GM21717 (cell line): Measurements from ENCODE around the gene UMAD1.

ENCODE experiments used
- ATAC-seq: cut with Tn5 transposase; IDR thresholded peaks from one replicate; pipeline ENCODE4 v1.9.1; 2021; ENCODE audit warnings: mild to moderate bottlenecking, moderate library complexity; ENCODE audit not compliant: unreplicated experiment

The UMAD1 gene

DNA sequence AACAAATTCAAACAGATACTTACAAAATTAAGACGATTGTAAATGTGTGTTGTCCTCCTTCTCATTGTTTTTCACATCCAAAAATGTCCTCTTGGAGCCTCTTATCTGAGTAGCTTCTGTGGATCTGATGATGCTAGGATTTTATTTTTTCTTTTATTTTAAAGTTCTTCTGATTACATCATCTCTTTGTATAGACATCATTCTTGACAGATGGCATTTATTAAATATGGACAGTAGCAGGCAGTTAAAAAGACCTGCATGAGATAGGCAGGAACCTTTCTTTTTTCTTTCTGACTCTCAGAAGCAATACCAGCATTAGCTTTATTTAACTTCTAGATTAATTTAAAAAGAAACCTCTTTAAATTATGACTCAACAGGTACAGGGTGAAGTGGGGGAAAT is 77.9 kb downstream of the UMAD1 start, which contains the start of gene RPA3:
Gene RPA3, minus strand, starts transcription at position 116 of the 400 bp plus-strand sequence. CDS start 78,189 bp downstream, outside the sequence.
- no peak for ATAC-seq

DNA sequence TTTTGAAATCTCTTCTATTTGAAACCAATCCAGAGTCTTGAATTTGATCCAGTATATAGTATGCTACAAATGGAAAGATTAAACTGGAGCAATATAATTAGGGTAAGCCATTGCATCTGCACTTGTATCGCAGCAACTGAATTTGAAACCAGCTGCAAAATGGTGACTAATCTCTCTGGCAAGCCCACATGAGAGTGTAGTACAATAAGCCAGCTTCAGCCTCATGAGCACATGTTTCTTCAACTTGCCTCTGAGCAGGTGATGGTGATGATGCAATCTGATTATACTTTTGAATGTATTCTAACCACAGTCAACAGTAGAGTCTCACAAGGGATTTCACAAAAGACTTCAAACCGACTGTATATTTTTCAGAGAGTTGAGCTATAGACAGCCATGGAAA is 78.7 kb downstream of the UMAD1 start:
- peak; percentile 98 for ATAC-seq

DNA sequence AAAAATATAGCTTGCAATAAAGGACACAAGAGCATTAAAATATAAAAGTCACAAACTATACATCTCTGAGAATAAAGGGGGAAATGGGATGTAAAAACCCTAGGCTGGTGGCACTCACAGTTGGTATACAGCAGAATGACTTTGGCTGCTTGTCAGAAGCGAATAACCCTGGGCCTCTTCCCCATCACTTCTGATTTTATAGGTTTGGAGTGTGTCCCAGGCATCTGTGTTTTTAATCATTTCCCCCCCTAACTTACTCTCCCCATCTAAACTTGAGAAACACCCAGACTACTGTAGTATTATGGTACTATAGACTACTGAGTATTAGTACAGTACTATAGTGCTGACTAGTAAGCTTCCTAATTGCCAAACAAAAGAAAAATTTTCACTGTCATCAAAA is 79.6 kb downstream of the UMAD1 start:
- no peak for ATAC-seq

DNA sequence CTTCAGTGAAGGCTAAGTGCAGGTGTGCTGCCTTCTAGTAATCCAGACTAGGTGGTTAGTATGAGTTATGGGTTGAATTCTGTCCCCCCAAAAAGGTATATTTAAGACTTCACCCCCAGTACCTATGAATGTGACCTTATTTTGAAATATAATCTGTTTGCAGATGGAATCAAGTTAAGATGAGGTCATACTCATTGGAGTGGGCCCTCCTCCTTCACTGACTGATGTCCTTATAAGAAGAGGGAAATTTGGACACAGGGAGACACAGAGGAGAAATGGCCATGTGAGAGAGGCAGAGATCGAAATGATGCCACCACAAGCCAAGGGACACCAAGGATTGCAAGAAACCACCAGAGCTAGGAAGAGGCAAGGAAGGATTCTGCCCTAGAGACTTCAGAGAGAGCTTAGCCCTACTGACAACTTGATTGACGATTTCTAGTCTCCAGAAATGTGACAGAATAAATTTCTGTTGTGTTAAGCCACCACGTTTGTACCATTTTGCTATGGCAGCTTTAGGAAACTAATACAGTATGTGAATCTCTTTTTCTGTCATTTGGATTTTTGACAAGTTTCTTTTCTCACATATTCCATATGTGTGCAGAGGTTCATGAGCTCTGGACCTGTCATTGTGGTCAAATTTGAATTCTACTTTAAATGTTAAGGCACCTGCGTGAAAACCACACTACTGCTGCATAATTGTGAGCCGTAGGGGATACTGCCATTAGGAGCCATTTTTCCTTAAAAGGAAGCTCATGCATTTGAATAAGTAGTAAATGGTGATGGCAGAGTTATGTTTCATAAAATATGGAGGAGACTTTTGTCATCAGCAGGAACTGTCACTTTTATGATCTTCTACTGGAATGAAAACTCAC is 80.4 kb downstream of the UMAD1 start:
- ATAC-seq, result no peak

DNA sequence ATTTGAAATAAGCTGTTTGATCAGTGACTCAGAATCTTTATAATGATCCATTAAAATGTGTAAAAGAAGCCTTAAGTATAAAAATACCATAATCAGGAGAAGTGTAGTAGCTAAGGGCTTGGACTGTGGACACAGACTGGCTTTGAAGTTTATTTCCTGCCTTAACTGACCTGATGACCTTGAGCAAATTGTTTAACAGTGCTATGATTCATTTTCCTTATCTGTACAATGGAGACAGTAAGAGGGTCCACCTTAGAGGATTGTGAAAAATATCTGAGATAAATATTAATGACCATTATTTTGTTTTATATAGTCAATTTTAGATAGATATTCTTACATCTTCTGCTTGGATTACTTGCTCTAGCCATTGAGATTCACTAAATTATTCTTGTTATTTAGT is 91.2 kb downstream of the UMAD1 start:
- no peak for ATAC-seq

DNA sequence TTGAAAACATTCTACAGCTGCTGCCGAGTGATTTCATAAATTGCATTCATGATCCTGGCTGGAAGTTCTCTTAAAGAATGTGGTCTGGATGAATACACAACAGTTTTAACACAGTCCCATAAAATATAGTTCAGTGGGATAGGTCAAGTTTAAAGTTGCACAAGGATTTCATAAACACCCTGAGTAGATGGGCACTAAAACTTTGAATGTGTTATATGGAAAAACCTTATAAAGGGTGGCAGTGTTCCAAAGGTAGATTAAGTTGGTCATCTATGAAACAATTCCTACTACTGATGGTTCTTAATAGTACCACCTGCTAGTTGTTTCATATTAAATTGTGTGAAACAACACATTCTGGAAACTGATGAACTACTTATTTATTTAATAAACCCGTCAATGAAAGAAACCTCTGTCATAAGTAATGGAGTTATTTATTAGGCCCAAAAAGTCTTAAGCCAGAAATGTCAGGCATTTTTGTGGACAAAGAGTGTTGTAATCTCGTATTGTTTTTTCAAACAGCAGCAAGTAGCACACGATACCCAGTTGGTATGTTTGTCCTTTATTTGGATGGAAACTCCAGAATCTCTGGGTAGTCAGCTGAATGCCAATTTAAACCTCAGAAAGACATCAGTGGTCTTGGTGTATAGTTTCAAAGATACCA is 92.2 kb downstream of the UMAD1 start:
- no peak for ATAC-seq

DNA sequence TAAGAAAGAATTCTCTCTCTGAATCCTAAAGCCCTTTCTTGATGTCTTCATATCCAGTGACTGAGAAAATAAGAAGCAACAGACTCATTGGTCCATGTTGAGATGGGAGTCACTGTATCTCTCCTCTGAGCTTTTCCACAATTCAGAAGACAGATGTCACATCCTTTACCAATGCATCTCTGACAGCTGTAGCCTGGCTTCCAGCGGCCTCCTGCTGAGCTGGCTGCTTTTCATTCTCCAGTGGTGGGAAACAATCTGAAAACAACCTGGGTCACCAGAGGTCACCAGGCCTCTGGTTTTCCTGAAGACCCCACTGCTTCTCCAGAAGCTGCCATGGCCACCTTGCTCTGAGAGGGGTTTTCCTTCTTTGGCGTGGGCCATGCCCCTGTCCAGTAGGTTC is 96.1 kb downstream of the UMAD1 start:
- no peak for ATAC-seq

DNA sequence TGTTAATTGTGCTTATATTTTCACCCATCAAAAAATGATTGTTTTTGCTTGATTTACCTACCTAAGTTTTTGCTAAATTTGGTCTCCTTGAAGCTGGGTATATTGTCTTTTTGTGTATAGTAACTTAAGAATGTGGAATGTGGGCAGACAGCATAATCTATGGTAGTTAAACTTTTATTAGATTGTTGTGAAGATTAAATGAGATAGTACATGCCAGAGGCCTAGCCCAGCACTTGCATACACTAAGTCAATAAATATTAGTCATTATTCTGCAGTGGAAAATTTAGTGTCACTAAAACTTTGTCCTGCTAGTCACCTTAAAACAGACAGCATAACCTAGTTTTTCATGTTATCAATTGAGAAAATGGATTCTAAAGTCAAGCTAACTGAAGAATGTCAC is 97.1 kb downstream of the UMAD1 start:
- no peak for ATAC-seq

DNA sequence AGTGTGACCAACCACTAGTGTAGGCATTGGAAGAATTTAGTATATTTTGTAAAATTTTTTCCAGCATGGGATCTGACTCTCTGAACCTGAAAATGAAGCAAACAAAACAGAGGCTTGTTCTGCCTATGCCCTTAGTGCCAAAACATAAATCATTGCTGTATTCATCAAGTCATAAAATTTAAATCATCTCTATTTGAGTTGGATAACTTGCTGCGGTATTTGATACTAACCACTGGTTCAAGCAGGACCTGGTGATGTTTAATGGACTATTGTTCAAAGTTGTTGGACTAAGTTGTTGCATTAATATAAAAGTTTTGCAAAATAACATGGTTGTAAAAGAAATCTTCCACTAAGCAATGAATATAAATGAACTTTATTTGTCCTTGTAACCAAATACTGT is 97.6 kb downstream of the UMAD1 start:
- no peak for ATAC-seq

DNA sequence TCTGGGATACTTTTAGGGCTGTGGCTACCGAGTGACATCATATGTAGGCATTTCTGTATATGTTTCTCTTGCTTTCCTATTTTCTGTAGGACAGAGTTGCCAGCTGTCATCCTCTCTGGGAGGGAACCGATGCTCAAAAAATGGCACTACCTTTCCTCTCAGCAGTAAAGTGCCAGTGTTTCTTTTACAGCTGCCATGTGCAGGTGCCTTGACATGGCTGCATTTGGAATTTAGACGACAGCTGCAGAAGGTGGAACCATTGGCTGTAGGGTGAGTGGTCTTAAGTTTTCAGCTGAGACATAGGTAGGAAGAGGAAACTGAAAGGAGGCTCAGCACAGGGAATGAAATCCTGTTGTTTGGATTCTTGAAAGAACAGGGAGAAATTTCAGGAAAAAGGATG is 98.1 kb downstream of the UMAD1 start:
- ATAC-seq, result no peak

DNA sequence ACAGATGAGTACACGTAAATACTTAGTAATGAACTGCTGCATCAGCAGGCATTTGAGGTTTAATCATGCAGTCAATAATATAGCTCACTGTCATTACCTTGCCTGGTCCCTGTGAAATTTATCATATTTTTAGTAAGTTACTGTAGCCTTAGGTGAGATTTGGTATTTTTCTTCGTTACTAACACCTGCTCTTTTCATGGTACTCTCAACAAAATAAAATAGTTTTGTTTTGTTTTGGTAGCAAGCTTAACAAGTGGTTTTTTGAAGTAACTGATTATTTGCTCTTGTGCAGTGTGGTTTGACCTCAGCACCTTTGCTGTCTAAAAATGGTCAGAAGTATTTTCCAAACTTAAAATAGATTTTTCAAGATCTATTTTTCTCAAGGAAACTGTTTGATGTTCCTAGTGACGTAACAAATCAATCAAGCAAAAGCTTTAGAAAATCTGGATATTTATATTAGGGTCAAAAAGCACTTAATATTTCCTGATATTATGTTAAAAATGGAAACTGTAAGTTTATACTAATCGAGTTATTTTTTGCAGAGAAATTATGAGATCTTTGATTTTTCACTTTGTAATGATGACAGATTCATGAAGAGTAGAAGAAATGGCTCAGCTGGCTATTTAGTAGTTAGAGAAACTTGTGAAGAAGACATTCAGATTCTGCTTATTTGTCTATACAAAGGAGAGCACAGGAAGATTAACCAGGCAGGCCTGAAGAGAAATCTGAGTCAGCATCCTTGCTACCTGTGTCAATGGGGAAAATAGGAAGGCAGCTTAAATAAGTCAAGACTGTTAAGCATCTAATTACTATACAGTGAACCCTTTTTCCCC is 98.9 kb downstream of the UMAD1 start:
- ATAC-seq, result no peak

DNA sequence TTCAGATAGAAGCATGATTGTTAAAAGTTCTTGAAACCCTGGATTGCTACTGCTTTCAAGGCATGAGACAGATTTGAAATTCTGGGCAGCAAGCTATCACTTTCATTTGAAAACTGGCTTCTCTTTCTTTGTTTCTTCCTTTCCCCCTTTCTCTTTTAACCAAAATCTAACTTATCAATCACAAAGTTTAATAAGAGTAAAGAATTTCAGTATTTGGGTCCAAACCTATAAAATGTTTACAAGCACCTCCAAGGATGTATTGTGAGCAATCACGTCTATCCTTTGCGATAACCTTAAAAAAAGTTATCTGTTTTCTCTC is 99.4 kb downstream of the UMAD1 start:
- no peak for ATAC-seq

DNA sequence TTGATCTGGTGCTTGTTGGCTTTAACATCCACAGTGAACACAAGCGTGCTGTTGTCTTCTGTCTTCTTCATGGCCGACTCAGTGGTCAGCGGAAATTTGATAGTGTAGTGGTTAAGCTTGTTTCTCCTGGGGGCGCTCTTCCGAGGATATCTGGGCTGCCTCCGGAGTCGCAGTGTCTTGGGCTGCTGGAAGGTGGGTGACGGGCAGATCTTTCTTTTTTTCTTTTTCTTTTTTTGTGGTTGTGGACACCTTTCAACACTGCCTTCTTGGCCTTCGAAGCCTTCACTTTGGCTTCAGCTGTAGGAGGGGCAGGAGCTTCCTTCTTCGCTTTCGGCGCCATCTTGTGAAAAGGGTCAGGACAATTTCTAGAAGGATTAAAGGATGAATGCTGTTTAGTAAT is 101.7 kb downstream of the UMAD1 start:
- no peak for ATAC-seq

DNA sequence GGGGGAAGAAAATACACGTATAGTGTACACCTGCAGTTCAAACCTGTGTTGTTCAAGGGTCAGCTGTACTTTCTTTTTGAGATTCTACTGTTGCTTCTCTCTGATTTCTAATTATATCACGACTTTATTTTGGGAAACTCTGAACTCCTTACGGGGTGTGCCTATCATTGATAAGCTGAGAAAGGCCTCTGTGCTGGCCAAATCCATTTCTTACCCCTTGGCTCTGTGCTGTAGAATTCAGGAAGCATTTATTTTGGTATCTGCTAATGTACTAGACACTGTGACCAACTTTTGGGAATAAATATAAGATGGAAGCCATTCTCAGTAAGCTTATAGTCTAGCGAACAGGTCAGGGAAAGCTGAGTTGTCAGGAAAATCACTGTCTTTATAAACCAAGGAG is 104.7 kb downstream of the UMAD1 start:
- no peak for ATAC-seq

DNA sequence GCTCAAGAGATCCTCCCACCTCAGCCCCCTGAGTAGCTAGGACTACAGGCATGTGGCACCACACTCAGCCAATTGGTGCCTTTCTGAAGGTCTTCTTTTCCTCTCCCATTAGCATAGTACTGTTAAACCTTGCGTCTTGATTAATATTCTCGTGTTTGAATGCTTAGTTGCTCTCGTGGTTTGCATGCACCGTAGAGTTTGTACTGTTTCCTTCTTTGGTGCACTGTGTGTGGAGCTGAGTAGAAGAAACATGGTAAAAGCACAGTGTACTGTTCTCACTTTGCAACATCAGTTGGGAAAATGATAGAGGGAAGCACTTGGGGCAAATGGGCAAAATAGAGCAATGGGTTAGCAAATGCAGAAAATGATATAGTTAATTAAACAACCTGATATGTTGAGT is 105.4 kb downstream of the UMAD1 start:
- ATAC-seq, result no peak

DNA sequence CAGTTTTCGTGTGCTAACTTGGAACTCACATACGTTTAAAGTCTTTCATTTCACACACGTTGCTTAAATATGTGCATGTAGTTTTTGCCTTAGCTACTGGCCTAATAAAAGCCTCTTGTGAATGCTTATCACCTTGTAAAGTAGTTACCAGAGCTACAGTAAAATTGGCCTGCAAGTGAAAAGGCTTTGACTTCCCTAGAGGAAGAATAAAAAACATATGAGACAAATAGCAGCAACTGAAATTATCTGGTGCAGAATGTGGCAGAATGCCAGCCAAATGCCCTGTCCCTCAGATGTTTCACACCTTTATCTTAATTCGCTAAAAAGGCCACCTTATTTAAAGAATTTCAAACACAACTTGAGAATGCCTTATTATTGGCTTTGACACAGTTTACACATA is 105.9 kb downstream of the UMAD1 start:
- no peak for ATAC-seq

DNA sequence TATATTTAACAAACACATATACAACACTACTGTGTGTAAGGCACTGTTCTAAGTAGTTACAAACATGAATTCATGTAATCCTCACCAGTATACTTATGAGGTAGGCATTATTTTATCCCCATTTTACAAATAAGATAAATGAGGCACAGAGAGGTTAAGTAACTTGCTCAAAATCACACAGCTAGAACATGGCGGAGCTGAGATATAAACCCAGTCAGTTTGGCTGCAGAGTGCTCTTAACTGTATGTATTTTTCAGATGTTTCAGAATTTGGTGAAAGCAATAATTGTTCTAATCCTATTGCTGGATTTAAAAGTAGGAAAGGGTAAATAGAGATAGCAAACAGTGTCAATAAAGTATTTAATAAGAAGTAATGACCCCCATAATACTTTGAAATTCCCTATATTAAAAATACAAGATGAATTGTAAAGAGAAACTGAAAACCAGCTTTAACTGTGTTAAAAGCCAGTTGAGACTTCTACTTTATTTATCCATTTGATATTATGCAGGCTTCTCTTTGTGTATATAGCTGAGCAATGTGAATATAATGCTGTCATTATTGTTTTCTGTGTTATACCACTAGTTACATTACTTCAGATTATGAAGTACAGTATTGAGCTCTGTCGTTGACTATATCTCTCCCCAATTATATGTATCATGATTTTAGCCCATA is 110.2 kb downstream of the UMAD1 start:
- ATAC-seq, result no peak

DNA sequence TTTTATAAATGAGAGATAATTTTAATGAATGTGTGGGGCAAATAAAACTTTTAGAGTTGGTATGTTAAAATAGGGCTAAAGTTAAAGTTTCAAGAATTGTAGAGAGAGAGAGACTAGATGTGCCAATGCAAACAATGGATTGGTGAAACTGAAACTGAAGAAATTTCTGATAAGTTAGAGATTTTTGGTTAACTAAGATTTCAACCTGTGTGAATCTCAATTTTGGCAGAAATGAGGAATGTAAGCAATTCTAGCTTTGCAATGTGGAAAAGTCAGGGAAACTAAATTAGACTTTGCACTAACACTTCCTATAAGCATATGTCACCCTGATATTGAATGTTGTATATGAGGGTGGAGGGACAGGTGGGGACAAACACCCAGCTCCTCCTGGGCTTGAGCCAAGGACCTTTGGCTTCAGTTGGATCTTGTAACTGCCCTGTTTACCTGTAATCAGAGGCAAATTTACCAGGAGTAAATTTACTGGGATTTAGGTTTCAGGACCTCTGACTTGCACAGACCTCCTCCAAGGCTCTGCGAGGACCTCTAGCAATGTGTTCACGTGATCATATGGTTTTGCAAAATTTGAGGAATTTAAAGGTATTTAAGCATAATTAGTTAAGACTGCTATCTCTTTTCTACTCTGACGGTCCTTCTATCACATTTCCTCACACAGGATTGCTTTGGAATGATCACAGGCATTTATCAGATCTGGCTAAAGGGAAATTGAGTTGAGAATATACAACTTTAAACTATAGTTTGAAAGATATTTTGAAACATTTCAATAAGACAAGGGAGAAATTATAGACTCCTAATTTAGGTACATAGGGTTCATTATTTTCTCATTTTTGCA is 110.9 kb downstream of the UMAD1 start:
- no peak for ATAC-seq

DNA sequence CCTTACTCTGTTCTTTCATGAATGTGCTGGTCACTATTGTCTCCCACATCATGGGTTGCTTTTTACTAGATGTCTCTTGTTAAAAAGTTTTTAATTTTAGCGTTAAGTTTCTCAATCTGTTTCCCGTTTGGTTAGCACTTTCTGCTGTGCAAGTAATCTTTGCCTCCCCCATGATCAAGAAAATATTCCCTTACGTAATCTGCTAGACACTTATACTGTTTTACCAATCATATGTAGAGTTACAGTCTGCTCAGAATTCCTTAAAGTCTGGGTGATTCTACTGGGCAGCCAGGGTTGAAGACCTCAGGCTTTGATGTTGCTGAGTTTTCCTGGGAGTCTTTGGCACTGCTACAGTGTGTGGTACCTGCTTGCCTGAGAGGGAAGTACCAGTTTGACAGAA is 116.0 kb downstream of the UMAD1 start:
- no peak for ATAC-seq

DNA sequence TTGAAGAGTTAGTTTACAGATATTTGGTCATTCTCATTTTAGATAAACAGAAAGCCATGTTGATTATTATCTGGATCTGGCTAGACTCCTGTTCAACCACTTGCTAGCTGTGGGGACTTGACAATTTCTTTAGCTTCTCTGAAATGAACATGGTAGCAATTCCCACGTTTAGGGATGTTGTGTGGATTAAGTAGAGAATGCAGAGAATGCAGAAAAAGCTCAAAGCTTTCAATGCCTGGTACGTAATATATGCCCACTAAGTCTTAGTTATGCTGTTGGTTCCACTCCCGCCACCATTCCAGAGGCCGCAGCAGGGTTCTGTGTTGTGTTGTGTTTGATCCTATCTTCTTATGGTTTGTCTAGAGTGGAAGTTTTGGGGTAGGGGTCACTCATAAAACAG is 117.0 kb downstream of the UMAD1 start:
- ATAC-seq, result no peak
